Stimulated activated CD4-positive, alpha-beta T cell treated with anti-CD3 and anti-CD28 coated beads, Interleukin-12 subunit alpha, Interleukin-12 subunit beta, amount 100 ng/mL, for 48 hours (primary cell): ENCODE measurements around the gene LTBP2.
A peak's percentile ranks its signal among the peaks of the same experiment; 100 is the strongest.

Experiments used
- DNase-seq, 3 donors: peaks; one replicate each; pipeline ENCODE4 v3.0.0-alpha.2; 2020; ENCODE audit warnings: low read depth in 2 of 3, low spot score in 1 of 3

Gene LTBP2

DNA sequence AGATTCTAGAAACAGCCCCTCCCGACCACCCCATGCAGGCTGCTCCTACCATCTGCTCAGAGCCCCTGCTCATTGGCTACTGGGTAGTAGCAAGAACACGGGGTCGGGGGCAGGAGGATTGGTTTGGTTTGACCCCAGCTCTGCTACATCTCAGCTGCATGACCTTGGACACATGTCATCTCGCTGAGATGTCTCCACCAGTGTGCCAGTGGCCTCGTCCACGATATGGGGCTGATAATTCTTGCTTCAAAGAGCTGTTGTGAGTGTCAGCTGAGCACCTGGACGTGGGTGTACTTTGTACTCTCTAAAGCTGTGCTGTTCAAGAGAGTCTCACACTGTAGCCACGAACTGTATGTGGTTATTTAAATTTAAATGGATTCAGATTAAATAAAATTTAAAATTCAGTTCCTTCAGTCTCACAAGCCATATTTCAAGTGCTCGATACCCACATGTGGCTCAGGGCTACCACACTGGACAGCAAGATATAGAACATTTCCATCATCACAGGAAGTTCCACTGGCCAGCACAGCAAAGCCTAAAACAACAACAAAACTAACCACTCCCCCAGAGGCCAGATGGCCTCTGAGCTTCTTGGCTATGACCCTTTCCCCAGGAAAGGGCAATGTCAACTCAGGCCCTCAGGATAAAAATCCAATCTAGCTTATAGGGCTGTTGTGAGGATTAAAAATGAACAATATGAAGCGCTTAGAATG is 18.6 kb downstream of the LTBP2 start:
- no peak for DNase-seq

DNA sequence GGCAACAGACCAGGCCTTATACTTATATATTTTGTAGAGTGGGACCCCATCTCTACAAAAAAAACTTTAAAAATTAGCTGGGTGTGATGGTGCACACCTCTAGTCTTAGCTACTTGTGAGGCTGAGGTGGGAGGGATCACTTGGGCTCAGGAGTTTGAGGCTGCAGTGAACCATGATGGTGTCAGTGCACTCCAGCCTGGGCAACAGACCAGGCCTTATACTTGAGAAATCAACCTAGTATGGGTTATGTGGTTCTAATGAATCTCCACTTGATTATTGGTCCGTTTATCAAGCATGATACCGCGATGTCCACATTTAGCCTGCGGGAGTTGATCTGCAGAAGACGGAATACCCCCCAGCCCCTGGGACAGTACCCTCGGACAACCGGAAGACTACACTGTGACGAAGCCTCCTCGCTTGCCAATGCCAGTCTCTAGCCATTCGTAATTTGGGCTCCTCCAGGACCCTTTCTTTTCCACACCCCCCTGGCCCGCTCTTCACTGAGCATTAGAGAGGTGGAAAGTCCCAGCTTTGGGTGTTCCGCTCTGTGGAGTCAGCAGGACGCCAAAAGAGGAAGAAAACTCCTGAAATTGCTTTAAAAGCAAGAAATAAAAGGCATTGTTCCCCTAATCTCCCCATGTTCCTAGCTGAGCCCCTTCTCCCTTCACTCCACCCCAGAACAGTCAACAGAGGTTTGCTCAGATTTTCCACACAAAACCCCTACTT is 19.4 kb downstream of the LTBP2 start:
- DNase-seq = no peak

DNA sequence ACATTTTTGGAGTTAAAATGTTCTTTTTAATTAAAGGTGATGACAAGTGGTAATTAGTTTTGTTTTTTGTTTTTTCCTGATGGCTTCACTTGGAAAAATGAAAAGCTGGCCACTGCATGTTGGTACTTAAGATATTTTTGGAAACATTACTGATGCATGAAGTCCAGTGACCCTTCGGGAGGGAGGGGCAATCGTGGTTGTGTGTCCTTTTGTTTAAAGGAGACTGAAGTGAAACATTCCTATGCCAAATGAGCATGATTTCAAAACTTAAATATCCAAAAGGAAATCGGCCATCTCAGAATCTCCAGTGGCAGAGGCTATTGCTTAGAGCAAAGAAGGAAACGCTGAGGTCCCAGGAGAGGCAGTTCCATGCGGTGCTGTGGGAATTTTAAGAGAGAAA is 20.1 kb downstream of the LTBP2 start:
- no peak for DNase-seq

DNA sequence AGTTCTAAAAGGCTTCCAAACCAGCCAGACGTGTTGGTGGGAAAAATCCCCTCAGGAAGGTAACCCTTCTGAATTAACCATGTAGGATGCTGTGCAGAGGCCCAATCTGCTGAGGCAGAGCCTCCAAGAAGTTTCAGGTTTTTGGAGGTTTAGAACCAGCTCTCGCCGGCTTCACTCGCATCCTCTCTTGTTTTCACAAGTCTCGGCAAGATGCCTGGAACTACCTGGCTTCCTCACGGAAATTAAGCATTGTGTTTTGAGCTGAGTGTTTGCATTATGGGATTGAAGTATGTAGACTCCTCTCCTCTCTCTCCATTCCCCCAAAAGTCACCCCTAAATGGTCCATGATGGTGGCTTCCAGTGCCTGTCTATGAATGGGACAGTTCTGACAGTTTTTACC is 20.6 kb downstream of the LTBP2 start:
- no peak for DNase-seq

DNA sequence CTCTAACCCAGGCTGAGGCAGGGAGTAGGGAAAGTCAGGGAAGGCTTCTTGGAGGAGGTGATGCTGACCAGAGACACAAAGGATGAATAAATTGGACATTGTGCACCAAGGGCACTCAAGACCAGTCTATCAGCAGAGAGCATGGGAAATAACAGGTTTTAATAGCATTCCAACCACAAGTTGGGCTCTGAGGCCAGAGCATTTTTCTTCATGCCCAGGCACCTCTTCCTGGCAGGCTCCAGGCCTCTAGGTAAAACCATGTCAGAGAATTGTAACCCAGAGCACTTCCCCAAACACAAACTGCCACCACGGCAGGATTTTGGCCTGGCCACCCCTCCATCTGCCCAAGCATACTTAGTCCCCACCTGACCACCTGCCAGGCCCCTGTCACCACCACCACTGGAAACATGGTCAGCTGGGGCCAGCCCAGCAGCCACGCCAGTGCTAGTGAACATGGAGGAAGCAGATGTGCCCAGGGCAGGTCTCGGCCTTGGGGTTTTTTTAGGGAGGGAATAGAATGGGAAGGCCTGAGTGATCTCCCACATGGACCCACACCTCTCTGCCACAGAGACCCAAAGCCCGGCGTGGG is 22.7 kb downstream of the LTBP2 start:
- DNase-seq = no peak

DNA sequence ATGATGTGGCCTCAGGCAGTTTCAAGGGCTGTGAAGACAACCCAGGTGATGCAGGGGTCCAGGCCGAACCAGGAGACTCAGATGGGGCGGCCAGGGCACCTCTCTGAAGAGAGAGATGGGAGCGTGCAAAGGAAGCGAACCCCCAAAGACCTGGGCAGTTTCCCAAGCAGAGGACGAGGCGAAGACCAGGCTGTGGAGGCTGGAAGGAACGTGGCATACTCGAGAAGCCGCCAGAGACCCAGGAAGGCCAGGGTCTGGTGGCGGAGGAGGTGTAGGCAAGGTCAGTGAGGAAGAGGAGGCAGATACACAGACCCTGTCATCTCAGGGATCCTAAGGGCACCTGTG is 24.7 kb downstream of the LTBP2 start:
- no peak for DNase-seq

DNA sequence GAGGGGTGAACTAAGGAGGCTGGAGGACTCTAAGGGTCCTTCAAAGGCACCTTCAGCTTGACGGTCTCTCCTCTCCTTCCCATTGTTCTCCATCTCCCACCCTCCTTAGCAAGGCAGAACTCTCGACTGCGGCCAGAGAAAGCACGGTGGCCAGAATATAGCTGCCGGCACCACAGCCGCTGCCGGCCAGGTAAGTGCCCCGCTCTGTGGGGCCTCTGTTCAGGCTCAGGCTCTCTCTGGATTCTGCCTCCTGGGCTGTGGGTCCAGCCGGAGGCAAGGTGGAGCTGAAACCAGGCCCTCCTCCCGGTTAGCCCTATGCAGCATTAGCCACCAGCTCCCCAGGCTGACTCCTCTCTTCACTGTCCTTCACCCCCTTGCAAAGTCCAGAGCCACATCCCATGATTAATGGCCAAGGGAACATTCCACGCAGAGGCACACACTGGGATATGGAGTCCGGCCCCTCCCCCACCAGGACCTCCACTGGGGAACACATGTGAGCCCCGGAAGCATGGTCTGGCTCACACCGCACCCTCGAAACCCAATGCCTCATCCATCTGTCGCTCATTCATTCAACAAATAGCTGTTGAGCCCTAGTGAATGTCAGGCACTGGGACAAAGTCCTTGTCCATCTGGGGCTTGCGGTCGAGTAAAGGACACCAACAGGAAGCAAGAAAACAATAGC is 25.2 kb downstream of the LTBP2 start:
- DNase-seq = no peak

DNA sequence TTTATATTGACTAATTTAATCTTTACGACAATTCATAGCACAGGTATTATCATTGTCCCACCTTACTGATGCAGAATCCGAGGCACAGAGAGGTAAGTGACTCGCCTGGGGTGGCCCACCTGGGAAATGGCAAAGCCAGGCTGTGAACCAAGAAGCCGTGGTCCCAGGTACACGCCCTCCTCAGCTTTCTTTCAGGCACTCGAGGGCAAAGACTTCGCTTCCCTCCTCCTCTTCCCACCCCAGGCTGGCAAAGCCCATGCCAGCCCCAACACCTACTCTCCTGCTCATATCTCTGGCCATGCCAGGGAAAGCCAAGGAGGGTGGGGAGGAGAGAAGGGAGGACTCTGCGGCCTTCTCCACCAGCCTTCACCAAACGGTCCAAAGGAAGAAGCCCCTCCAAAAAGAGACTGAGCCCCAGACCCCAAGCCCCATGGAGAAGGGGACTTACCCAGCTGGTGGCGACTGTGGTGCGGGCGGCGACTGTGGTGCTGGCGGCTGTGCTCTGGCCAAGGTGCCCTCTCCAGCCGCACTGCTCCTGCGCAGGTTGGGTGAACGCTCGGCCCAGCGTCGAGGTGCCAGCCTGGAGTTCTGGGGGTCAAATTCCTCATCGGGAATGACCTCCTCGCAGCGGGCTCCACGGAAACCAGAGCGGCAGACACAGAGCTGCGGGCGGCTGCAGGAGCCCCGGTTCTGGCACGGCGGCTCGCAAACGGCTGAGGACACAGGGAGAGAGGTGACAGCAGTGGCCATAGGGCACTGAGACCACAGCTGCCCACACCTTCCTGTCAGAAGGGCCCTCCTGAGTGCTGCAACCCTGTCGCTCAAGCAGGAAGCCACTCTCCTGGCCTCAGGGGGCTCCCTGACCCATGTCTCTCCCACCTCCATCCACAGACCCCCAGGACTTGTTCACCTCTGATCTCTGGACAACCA is 26.4 kb downstream of the LTBP2 start:
- DNase-seq = no peak

DNA sequence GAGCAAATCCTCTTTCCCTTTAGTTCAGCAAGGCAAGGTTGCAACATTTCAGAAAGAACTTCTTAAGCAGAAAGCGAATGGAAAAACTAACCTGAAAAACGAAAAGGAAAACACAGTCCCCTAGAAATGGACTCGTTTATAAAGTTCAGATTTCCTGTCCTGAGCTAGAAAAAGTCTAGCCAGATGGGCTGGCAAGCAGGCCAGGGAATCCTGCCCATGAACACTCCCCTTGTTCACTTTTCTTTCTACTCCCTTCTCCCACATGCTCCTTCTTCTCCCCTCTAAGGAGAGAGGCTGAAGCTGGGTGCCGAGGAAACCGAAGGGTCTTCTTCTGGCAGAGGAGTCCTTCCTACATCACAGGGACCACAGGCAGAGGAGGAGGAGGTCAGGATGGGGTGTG is 27.1 kb downstream of the LTBP2 start:
- DNase-seq = no peak

DNA sequence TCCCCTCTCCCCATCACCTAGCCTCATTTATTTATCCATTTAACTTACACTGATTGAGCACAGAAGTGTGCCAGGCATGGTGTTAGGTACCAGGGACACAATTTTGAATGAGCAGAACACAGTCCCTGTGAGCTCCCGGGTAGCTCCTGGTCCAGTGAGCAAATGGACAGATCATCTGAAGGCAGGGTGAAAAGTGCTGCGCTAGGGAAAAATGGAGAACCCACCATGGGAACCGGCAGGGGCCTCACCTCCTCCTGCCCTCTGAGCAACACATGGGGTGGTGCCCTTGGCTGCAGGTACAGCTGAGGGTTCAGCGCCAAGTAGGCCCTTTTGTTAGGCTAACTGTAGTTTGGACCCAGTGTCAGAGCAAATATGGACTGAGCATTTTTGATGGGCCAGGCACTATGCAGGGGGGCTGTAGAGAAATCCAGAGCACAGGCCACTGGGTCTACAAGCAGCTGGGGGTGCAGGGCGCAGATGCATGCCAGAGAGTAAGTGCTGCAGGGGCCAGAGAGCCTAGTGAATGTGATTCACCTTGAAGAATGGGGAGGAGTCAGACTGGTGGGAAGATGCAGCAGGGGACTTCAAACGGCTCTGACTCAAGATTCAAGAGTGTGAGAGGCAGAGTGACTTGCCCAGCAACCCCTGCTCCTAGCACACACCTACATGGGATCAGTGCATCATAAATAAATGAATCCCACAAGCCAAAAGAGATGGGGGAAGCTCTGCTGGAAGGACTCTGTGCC is 28.2 kb downstream of the LTBP2 start:
- DNase-seq = peak in 1 of 3 donors; percentile 44

DNA sequence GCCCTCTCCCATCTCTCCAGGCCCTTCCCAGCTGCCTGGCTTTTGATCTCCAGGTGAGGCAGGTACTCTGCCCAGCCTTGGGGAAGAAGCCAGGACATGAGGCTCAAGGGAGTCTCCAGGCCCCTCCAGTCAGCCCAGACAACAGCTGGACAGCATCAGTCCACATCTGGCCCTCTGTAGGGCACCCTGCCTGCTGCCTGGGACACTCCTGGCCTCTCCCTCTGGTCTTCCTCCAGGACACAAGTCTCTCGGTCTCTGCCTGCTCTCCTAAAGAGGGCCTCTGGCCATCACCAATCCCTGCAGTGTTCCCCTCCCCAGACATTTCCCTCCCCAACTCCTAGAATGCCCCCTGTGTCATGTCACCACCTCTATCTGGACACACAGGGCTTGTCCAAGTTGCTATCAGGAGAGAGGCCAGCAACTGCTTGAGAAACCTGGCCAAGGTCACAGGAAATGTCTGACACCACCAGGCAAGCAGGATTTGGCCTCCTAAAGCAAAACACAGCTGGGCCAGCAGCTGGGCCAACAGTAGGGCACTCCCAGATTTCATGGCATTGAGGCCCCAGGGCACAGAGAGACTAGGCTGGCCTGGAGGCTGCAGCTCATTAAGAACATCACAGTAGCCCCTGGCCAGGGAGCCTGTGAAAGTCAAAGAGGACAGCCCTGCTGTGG is 29.0 kb downstream of the LTBP2 start:
- DNase-seq = no peak

DNA sequence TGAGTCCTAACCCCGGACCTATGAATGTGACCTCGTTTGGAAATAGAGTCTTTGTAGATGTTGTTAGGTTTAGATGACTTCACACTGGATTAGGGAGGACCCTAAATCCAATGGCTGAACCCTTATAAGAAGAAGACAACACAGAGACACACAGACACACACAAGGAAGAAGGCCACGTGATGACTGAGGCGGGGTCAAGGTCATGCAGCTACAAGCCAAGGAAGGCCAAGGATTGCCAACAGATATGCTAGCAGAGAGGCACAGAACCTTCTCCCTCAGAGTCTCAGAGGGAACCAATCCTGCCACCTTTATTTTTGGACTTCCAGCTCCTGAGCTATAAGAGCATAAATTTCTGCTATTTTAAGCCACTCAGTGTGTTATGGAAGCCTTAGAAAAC is 31.8 kb downstream of the LTBP2 start:
- DNase-seq = no peak

DNA sequence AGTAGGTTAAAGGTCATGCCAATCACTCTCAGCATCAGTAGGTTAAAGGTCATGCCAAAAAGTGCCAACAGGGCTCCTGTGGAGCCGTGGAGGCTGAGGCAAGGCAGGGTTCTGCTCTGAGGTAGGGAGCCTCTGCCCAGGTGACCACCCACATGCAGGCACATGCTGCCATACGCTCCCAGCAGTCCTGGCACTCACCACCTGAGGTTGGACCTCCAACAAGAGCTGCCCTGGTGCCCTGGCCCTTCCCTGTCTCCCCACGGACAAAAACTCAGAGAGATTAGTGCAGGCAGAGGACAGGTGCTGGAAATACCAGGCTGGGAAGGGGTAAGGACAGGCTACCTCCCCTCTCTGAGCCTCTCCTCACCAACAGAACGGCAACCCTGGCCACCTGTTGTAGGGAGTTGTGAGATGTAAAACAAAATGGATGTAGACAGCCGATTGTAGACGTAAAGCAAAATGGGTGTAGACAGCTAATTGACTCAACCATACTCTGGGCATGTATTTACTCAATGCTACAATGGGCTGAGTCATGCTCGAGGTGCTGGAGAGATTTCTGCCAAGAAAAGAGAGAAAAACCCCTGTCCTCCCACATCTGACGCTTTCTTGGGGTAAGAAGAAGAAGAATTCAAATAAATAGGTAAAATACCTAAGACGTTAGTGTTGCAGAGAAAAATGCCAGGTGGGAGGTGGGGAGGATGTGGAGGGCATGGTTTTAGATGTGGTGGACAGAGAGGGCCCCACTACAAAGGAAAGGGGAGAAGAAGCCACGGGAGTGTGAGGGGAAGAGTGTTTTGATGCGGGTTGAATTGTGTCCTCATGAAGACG is 32.4 kb downstream of the LTBP2 start:
- DNase-seq = peak; percentile 24 to 56 (median 46)

DNA sequence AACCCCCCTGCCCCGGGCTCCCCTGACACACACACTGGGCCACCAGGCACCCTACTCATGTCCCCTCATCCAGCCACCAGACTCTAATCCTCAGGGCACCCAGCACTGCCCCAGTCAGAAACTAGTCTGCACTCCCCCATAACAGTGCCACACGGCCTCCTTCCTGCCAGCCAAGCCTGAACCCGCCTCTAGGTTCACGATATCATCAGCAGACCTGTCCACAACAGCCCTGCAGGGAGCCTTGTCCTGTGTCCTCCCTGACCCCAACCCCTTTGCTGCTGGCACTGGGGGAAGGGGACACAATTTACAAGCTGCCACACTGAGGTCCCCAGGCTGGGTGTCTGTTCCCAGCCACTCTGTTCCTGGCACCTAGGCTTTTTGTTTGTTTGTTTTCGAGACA is 33.6 kb downstream of the LTBP2 start:
- no peak for DNase-seq

DNA sequence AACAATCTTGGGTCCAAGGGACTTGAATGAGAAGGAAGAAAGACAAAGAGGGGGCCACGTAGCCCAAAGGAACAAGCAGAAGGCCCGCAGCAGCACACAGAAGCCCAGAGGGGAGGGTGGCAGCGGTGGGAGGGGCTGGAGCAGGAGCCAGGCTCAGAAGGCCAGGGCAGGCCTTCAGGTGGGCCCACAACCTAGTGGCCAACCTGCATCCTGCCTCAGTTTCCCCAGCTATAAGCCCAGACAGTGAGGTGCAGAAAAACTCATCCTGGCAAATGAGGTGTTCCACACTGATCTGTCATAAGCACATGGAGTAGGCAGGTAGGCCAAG is 34.1 kb downstream of the LTBP2 start:
- no peak for DNase-seq

DNA sequence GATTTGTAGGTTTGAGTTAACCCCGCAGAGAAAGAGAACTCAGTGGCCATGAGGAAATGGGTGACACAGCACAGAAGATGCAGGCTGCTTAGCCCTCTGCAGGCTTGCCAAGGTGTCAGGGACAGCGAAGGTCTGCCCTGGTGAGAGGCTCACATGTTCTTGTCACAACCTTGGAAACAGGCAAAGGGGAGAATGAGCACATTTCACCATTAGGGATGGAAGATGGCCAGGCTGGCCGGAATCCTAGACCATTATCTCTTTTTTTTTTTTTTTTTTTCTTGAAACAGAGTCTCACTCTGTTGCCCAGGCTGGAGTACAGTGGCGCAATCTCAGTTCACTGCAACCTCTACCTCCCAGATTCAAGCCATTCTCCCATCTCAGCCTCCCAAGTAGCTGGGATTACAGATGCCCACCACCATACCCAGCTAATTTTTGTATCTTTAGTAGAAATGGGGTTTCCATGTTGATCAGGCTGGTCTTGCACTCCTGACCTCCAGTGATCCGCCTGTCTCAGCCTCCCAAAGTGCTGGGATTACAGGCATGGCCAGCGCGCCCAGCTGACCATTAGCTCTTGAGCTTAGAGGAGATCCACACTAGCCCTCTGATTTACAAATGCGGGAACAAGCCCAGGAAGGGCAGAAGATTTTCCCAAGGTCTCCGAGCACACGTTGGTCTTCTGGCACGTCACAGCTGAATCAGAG is 34.6 kb downstream of the LTBP2 start:
- no peak for DNase-seq

DNA sequence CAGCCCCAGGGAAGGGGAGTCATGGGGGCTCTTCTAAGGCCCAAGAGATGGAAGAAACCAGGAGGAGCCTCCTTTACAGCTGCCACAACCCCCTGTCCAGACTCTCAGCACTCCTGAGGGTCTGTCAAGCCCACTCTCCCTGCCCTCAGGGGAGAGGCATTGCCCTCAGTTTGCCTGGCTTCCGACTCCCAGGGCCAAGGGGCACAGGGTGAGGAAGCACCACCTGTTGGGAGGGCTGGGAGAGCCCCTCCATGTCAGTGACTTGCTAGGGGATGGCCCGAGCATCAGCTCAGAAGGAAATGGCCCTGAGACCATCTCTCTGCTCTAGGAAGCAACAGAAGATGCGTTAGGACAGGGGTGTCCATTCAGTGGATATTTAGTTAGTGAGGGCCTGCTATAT is 36.1 kb downstream of the LTBP2 start:
- no peak for DNase-seq

DNA sequence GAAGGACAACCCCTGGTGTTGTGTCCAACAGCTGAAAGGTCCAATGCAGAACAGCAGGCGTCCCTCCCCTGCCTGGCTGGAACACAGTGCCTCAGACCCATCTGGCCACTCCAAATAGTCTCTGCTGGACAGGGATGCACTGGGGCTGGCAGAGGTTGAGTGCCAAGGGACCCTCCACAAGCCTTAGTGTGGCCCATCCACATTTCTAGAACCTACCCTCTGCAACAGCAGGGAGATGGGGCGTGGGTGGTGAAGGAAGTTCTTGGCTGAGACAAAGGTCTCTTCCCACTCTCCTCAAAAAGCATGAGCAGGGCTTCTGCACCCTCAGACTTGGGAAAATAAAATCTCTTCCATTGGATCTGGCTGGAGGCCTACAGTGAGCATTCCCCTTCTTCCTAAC is 36.5 kb downstream of the LTBP2 start:
- DNase-seq = no peak
